HEK293 (cell line): ENCODE data around the gene SUPT3H.

Experiments used
- CTCF ChIA-PET: fragments of 350-600 bp; formaldehyde crosslinking; extraction: SDS; loops from one replicate; lab custom pipeline; 2021; ENCODE audit warnings: antibody characterized with exemption; lab: Yijun Ruan, JAX
- POLR2A ChIA-PET: fragments of 300-600 bp; formaldehyde crosslinking; extraction: SDS; loops from one replicate; lab custom pipeline; 2020; ENCODE audit warnings: antibody characterized with exemption, inconsistent platforms; lab: Yijun Ruan, JAX
- H3K27ac ChIP-seq: fragments of 200-500 bp; sonication (Bioruptor generic); 2 replicates; pipeline ENCODE4 v1.5.1; 2014; ENCODE audit warnings: low read depth, low read length, control low read depth, inconsistent platforms; ENCODE audit errors: extremely low read depth
- H3K36me3 ChIP-seq, 2 experiments: fragments of 200-500 bp in 1 of 2; sonication (Bioruptor generic) in 1 of 2; 1 replicate in 1 of 2; 2 replicates in 1 of 2; pipeline ENCODE4 v1.5.1; 2014 to 2017; ENCODE audit warnings: inconsistent platforms in 2 of 2, low read length in 2 of 2; ENCODE audit not compliant: control insufficient read depth in 2 of 2, insufficient read depth in 1 of 2
- H3K4me1 ChIP-seq: fragments of 200-500 bp; sonication (Bioruptor generic); 2 replicates; pipeline ENCODE4 v1.5.1; 2014; ENCODE audit warnings: mild to moderate bottlenecking, low read length, inconsistent platforms; ENCODE audit not compliant: control insufficient read depth, insufficient read depth
- H3K4me3 ChIP-seq: 2 replicates; pipeline ENCODE4 v1.5.1; 2011; ENCODE audit warnings: low read depth, mild to moderate bottlenecking, control low read depth, low read length, moderate library complexity
- H3K9me3 ChIP-seq: fragments of 200-500 bp; sonication (Bioruptor generic); 2 replicates; pipeline ENCODE4 v1.5.1; 2014; ENCODE audit warnings: low read depth, low read length, inconsistent platforms; ENCODE audit not compliant: control insufficient read depth, insufficient read depth
- EGR2 ChIP-seq: fragments of 450-650 bp; formaldehyde crosslinking; IDR thresholded peaks from 2 replicates; pipeline ENCODE4 v1.5.1; 2016; ENCODE audit warnings: low read depth, missing biosample characterization, missing genetic modification characterization
- GLI4 ChIP-seq: fragments of 450-650 bp; formaldehyde crosslinking; IDR thresholded peaks from 2 replicates; pipeline ENCODE4 v1.5.1; 2016; ENCODE audit warnings: missing biosample characterization, missing genetic modification characterization
- GLIS1 ChIP-seq: fragments of 450-650 bp; formaldehyde crosslinking; IDR thresholded peaks from 2 replicates; pipeline ENCODE4 v1.5.1; 2016; ENCODE audit warnings: missing biosample characterization, missing genetic modification characterization
- IKZF3 ChIP-seq: fragments of 450-650 bp; IDR thresholded peaks from 2 replicates; pipeline ENCODE4 v1.5.0; 2018; ENCODE audit warnings: missing biosample characterization, mild to moderate bottlenecking, missing genetic modification characterization, moderate library complexity
- MZF1 ChIP-seq: fragments of 450-650 bp; formaldehyde crosslinking; IDR thresholded peaks from 2 replicates; pipeline ENCODE4 v1.5.1; 2017; ENCODE audit warnings: missing biosample characterization, missing genetic modification characterization, borderline replicate concordance
- YY2 ChIP-seq: fragments of 450-650 bp; formaldehyde crosslinking; IDR thresholded peaks from 2 replicates; pipeline ENCODE4 v1.5.1; 2016; ENCODE audit warnings: missing biosample characterization, missing genetic modification characterization
- ZIC2 ChIP-seq: fragments of 450-650 bp; formaldehyde crosslinking; IDR thresholded peaks from 2 replicates; pipeline ENCODE4 v1.5.1; 2016; ENCODE audit warnings: missing biosample characterization, missing genetic modification characterization
- ZNF112 ChIP-seq: fragments of 450-650 bp; formaldehyde crosslinking; IDR thresholded peaks from 2 replicates; pipeline ENCODE4 v1.5.0; 2017; ENCODE audit warnings: missing biosample characterization, missing genetic modification characterization
- ZNF501 ChIP-seq: fragments of 450-650 bp; formaldehyde crosslinking; IDR thresholded peaks from 2 replicates; pipeline ENCODE4 v1.5.1; 2016; ENCODE audit warnings: missing biosample characterization, missing genetic modification characterization
- ZNF549 ChIP-seq: fragments of 450-650 bp; IDR thresholded peaks from 2 replicates; pipeline ENCODE4 v1.5.1; 2018; ENCODE audit warnings: missing biosample characterization, missing genetic modification characterization, mild to moderate bottlenecking, inconsistent platforms, moderate library complexity
- ZNF621 ChIP-seq: fragments of 450-650 bp; formaldehyde crosslinking; IDR thresholded peaks from 2 replicates; pipeline ENCODE4 v1.5.1; 2017; ENCODE audit warnings: missing biosample characterization, missing genetic modification characterization
- ZNF664 ChIP-seq: fragments of 450-650 bp; formaldehyde crosslinking; IDR thresholded peaks from 2 replicates; pipeline ENCODE4 v1.5.1; 2016; ENCODE audit warnings: missing biosample characterization, missing genetic modification characterization
- ZNF785 ChIP-seq: fragments of 450-650 bp; formaldehyde crosslinking; IDR thresholded peaks from 2 replicates; pipeline ENCODE4 v1.5.1; 2016; ENCODE audit warnings: missing biosample characterization, missing genetic modification characterization
- TF ChIP-seq, protein P1 (sequence below): fragments of 450-650 bp; formaldehyde crosslinking; IDR thresholded peaks from 2 replicates; pipeline ENCODE4 v1.5.1; 2016; ENCODE audit warnings: missing biosample characterization, missing genetic modification characterization
- TF ChIP-seq, protein P2 (sequence below): fragments of 450-650 bp; formaldehyde crosslinking; IDR thresholded peaks from 2 replicates; pipeline ENCODE4 v1.5.1; 2016; ENCODE audit warnings: missing biosample characterization, missing genetic modification characterization
- TF ChIP-seq, protein P3 (sequence below): fragments of 450-650 bp; formaldehyde crosslinking; conservative IDR thresholded peaks from 2 replicates; pipeline ENCODE4 v1.5.1; 2016; ENCODE audit warnings: low read depth, missing biosample characterization, missing genetic modification characterization
- TF ChIP-seq, protein P4 (sequence below): fragments of 450-650 bp; formaldehyde crosslinking; IDR thresholded peaks from 2 replicates; pipeline ENCODE4 v1.5.1; 2016; ENCODE audit warnings: missing biosample characterization, missing genetic modification characterization

Gene SUPT3H

DNA sequence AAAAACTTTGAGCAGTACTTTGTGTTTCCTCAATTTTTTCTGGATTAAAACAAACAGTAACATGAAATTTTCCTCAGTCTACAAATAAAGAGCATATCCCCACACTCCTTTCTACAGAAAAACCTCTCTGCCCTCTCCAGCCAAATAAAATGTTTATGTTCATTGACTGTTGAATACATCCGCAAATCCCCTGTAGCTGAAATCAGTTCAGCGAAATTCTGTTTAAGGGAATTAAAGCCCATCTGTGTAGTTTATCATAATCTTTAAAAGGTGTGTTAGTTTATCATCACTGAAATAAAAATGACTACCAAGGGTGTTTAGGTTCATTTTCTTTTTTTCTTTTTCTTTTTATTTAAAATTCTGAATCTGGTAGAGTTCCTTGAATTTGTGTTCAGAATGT lies 207.4 kb downstream of the SUPT3H start:
- TF ChIP-seq, protein P1, sequence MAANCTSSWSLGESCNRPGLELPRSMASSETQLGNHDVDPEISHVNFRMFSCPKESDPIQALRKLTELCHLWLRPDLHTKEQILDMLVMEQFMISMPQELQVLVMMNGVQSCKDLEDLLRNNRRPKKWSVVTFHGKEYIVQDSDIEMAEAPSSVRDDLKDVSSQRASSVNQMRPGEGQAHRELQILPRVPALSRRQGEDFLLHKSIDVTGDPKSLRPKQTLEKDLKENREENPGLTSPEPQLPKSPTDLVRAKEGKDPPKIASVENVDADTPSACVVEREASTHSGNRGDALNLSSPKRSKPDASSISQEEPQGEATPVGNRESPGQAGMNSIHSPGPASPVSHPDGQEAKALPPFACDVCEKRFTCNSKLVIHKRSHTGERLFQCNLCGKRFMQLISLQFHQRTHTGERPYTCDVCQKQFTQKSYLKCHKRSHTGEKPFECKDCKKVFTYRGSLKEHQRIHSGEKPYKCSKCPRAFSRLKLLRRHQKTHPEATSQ: no peak
- TF ChIP-seq ZNF501 (tag by site-specific recombination) (no peak), EGR2 (tag by site-specific recombination) (no peak), MZF1 (tag by site-specific recombination) (peak; percentile 92; the same call in 1 of the 2 replicates)
- TF ChIP-seq, protein P2, sequence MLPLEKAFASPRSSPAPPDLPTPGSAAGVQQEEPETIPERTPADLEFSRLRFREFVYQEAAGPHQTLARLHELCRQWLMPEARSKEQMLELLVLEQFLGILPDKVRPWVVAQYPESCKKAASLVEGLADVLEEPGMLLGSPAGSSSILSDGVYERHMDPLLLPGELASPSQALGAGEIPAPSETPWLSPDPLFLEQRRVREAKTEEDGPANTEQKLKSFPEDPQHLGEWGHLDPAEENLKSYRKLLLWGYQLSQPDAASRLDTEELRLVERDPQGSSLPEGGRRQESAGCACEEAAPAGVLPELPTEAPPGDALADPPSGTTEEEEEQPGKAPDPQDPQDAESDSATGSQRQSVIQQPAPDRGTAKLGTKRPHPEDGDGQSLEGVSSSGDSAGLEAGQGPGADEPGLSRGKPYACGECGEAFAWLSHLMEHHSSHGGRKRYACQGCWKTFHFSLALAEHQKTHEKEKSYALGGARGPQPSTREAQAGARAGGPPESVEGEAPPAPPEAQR (tag by site-specific recombination): no peak
- TF ChIP-seq, protein P3, sequence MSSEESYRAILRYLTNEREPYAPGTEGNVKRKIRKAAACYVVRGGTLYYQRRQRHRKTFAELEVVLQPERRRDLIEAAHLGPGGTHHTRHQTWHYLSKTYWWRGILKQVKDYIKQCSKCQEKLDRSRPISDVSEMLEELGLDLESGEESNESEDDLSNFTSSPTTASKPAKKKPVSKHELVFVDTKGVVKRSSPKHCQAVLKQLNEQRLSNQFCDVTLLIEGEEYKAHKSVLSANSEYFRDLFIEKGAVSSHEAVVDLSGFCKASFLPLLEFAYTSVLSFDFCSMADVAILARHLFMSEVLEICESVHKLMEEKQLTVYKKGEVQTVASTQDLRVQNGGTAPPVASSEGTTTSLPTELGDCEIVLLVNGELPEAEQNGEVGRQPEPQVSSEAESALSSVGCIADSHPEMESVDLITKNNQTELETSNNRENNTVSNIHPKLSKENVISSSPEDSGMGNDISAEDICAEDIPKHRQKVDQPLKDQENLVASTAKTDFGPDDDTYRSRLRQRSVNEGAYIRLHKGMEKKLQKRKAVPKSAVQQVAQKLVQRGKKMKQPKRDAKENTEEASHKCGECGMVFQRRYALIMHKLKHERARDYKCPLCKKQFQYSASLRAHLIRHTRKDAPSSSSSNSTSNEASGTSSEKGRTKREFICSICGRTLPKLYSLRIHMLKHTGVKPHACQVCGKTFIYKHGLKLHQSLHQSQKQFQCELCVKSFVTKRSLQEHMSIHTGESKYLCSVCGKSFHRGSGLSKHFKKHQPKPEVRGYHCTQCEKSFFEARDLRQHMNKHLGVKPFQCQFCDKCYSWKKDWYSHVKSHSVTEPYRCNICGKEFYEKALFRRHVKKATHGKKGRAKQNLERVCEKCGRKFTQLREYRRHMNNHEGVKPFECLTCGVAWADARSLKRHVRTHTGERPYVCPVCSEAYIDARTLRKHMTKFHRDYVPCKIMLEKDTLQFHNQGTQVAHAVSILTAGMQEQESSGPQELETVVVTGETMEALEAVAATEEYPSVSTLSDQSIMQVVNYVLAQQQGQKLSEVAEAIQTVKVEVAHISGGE (tag by site-specific recombination): no peak
- TF ChIP-seq, protein P4, sequence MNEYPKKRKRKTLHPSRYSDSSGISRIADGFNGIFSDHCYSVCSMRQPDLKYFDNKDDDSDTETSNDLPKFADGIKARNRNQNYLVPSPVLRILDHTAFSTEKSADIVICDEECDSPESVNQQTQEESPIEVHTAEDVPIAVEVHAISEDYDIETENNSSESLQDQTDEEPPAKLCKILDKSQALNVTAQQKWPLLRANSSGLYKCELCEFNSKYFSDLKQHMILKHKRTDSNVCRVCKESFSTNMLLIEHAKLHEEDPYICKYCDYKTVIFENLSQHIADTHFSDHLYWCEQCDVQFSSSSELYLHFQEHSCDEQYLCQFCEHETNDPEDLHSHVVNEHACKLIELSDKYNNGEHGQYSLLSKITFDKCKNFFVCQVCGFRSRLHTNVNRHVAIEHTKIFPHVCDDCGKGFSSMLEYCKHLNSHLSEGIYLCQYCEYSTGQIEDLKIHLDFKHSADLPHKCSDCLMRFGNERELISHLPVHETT (tag by site-specific recombination): no peak
- H3K9me3 ChIP-seq: no peaks in the 10 kb centered on the region
- POLR2A ChIA-PET: no interaction called here
- no peak overlapping the region for H3K27ac ChIP-seq
- no peak overlapping the region for H3K4me3 ChIP-seq
- no peaks in the 10 kb centered on the region for H3K36me3 ChIP-seq
- peaks cover 9% of the 10 kb centered on the region; the same call in 1 of the 2 replicates for H3K4me1 ChIP-seq
- CTCF ChIA-PET: no interaction called here

DNA sequence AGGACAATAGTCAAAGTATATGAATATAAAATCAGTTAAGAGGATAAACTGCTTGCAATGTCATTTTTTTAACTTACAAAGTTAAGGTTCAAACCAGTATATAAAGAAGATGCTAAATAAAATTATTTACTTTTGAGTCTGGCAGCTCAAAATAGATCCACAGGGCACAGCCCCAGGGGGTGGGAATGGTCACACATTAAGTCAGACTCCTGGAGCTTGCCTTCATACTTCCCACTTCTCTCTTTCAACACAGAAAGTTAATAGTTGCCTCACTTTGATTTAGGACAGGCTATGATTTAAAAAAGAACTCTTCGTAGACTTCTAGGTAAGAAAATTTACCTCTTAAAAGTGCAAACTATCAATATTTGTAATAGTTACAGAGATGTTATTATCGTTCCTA lies 207.9 kb downstream of the SUPT3H start:
- H3K36me3 ChIP-seq: no peaks in the 10 kb centered on the region
- CTCF ChIA-PET: interaction anchor here (0.6 kb wide), 1 partner anchor 12 kb away, joined by 3 read pairs; no protein-coding TSS in a partner anchor
- peaks cover 9% of the 10 kb centered on the region; the same call in 1 of the 2 replicates for H3K4me1 ChIP-seq
- no peak for TF ChIP-seq ZNF785
- TF ChIP-seq ZNF621 (tag by site-specific recombination): no peak
- 0 out of 2 replicates have a peak, but pooled peaks have one; percentile 16 for TF ChIP-seq IKZF3 (tag by site-specific recombination)
- peak; percentile 55 for TF ChIP-seq GLIS1
- no peak for TF ChIP-seq YY2
- peak; percentile 67 for TF ChIP-seq ZIC2 (tag by site-specific recombination)
- no peak for TF ChIP-seq ZNF112 (tag by site-specific recombination)
- TF ChIP-seq ZNF664 (tag by site-specific recombination): no peak
- TF ChIP-seq GLI4 (tag by site-specific recombination): no peak
- TF ChIP-seq ZNF549 (tag by site-specific recombination): no peak
- TF ChIP-seq, all 188 proteins: peak for 3
- H3K9me3 ChIP-seq: no peaks in the 10 kb centered on the region
- H3K27ac ChIP-seq: no peak overlapping the region
- no peak overlapping the region for H3K4me3 ChIP-seq
- POLR2A ChIA-PET: no interaction called here
